HCT116 (cell line): ENCODE measurements around the gene SMC1B. TPM values are rescaled to one million over a fixed set of nuclear protein-coding genes. Genes with fewer than 3 reads are reported as not detected.

Source experiments
- ATAC-seq: fragments of 200-7000 bp; cut with Tn5 transposase; 2 replicates; pipeline ENCODE4 v1.9.1; 2020; ENCODE audit warnings: mild to moderate bottlenecking, moderate library complexity
- BruUV-seq: library from RNA; stranded (reverse); fragments of 400-500 nt; replicated peaks from 2 replicates; lab custom pipeline; 2021; lab: Mats Ljungman, UMichigan
- CTCF ChIA-PET: fragments of 300-600 bp; sonication (Branson Sonifier 250); formaldehyde crosslinking; loops from one replicate; lab custom pipeline; 2021; ENCODE audit warnings: antibody characterized with exemption; lab: Charles Lee
- POLR2A ChIA-PET: fragments of 300-600, 350-600 bp; sonication (Branson Sonifier 250); formaldehyde crosslinking; loops from one replicate; lab custom pipeline; 2021; ENCODE audit warnings: antibody characterized with exemption; lab: Charles Lee
- RAD21 ChIA-PET, 2 experiments: fragments of 300-600 bp; sonication (Branson Sonifier 250); formaldehyde crosslinking; loops; one replicate each; lab custom pipeline; 2023; ENCODE audit warnings: low total read pairs in 2 of 2; ENCODE audit not compliant: uncharacterized antibody in 2 of 2, unreplicated experiment in 2 of 2, low non-redundant PET in 1 of 2; lab: Charles Lee
- DNase-seq: peaks from one replicate; pipeline ENCODE4 v3.0.0-alpha.2; 2010; ENCODE audit warnings: low read depth, low spot score
- H2AFZ ChIP-seq: fragments of 200-600 bp; shearing (Covaris generic), sonication (generic); 2 replicates; pipeline ENCODE4 v1.6.1; 2017; ENCODE audit warnings: low read depth, mixed run types, mixed read lengths, antibody characterized with exemption, low read length; ENCODE audit not compliant: poor library complexity, severe bottlenecking
- H3K27ac ChIP-seq: 2 replicates; pipeline ENCODE4 v1.5.1; 2012; ENCODE audit warnings: low read depth, low read length
- H3K27me3 ChIP-seq: fragments of 200-600 bp; sonication (generic); 2 replicates; pipeline ENCODE4 v1.6.1; 2016; ENCODE audit warnings: mixed run types, low read length, mixed read lengths; ENCODE audit not compliant: insufficient read depth
- H3K36me3 ChIP-seq, 2 experiments: fragments of 200-500 bp in 1 of 2; fragments of 200-600 bp in 1 of 2; sonication (Bioruptor generic) in 1 of 2; sonication (generic) in 1 of 2; 2 replicates each; pipeline versions ENCODE4 v1.5.1 to v1.6.1; 2014 to 2016; ENCODE audit warnings: low read length in 2 of 2, inconsistent platforms in 1 of 2, mixed read lengths in 1 of 2, mixed run types in 1 of 2; ENCODE audit not compliant: insufficient read depth in 2 of 2, control insufficient read depth in 1 of 2
- H3K4me1 ChIP-seq, 2 experiments: fragments of 200-600 bp in 1 of 2; sonication (generic) in 1 of 2; 2 replicates each; pipeline versions ENCODE4 v1.5.1 to v1.6.1; 2012 to 2017; ENCODE audit warnings: low read length in 2 of 2, inconsistent platforms in 1 of 2, mild to moderate bottlenecking in 1 of 2, mixed read lengths in 1 of 2, mixed run types in 1 of 2, moderate library complexity in 1 of 2; ENCODE audit not compliant: insufficient read depth in 2 of 2, control insufficient read depth in 1 of 2
- H3K4me2 ChIP-seq: fragments of 200-600 bp; sonication (generic); 2 replicates; pipeline ENCODE4 v1.6.1; 2017; ENCODE audit warnings: mixed run types, low read length, mixed read lengths
- H3K4me3 ChIP-seq, 2 experiments: fragments of 200-600 bp in 1 of 2; sonication (generic) in 1 of 2; replicated peaks in 1 of 2; 2 replicates each; pipeline ENCODE4 v1.5.1; 2011 to 2016; ENCODE audit warnings: low read length in 2 of 2, control low read depth in 1 of 2, low read depth in 1 of 2, mild to moderate bottlenecking in 1 of 2, mixed read lengths in 1 of 2, mixed run types in 1 of 2
- H3K79me2 ChIP-seq: fragments of 200-600 bp; sonication (generic); 2 replicates; pipeline ENCODE4 v1.6.1; 2017; ENCODE audit warnings: mild to moderate bottlenecking, mixed run types, low read length, moderate library complexity, mixed read lengths; ENCODE audit not compliant: insufficient read depth
- H3K9ac ChIP-seq: fragments of 200-600 bp; sonication (generic); 2 replicates; pipeline ENCODE4 v1.6.1; 2016; ENCODE audit warnings: low read length, mixed read lengths
- H3K9me2 ChIP-seq: fragments of 200-600 bp; sonication (generic), shearing (Covaris generic); 2 replicates; pipeline ENCODE4 v1.6.1; 2017; ENCODE audit warnings: mixed run types, mild to moderate bottlenecking, moderate library complexity; ENCODE audit not compliant: insufficient read depth
- H3K9me3 ChIP-seq, 2 experiments: fragments of 200-500 bp in 1 of 2; fragments of 200-600 bp in 1 of 2; sonication (Bioruptor generic) in 1 of 2; sonication (generic) in 1 of 2; 2 replicates each; pipeline ENCODE4 v1.6.1; 2014 to 2017; ENCODE audit warnings: low read length in 2 of 2, mixed read lengths in 2 of 2, inconsistent platforms in 1 of 2, low read depth in 1 of 2, mild to moderate bottlenecking in 1 of 2, mixed run types in 1 of 2, moderate library complexity in 1 of 2; ENCODE audit not compliant: control insufficient read depth in 1 of 2, insufficient read depth in 1 of 2
- H4K20me1 ChIP-seq: fragments of 200-600 bp; sonication (generic), shearing (Covaris generic); 2 replicates; pipeline ENCODE4 v1.6.1; 2017; ENCODE audit warnings: mixed run types, mild to moderate bottlenecking, moderate library complexity; ENCODE audit not compliant: insufficient read depth
- RAD21 ChIP-seq: IDR thresholded peaks from 2 replicates; pipeline ENCODE4 v1.6.1; 2012; ENCODE audit warnings: low read depth, mild to moderate bottlenecking
- REST ChIP-seq: IDR thresholded peaks from 2 replicates; pipeline ENCODE4 v1.6.1; 2012; ENCODE audit warnings: low read depth
- SP1 ChIP-seq: IDR thresholded peaks from 2 replicates; pipeline ENCODE4 v1.6.1; 2012; ENCODE audit warnings: low read depth
- YY1 ChIP-seq: IDR thresholded peaks from 2 replicates; pipeline ENCODE4 v1.6.1; 2011; ENCODE audit warnings: low read length, low read depth, moderate library complexity, mild to moderate bottlenecking; ENCODE audit not compliant: insufficient replicate concordance; ENCODE audit errors: extremely low read depth
- intact Hi-C: fragments of 100-400 bp; cut with micrococcal nuclease; formaldehyde crosslinking; loops from 2 replicates; pipeline ENCODE4 v1.10.0; 2022
- total RNA-seq: library from RNA; stranded (reverse); gene quantifications from one replicate; pipeline ENCODE4 v1.2.1, GENCODE V29; 2021; ENCODE audit not compliant: unreplicated experiment
- TF ChIP-seq, protein P1 (sequence below): IDR thresholded peaks from 2 replicates; pipeline ENCODE4 v1.6.1; 2012

The SMC1B gene
- total RNA-seq, 1 experiment from 2014 or later: not detected

- no peaks in the 10 kb centered on the region for H3K27me3 ChIP-seq
- H3K79me2 ChIP-seq: no peaks in the 10 kb centered on the region
- no peak overlapping the region for H3K4me2 ChIP-seq
- no peak for DNase-seq
- H3K4me3 ChIP-seq: no peak overlapping the region
- H3K27ac ChIP-seq: no peak overlapping the region
- BruUV-seq: no TSS peak
- H3K9me3 ChIP-seq: no peaks in the 10 kb centered on the region
- no peaks in the 10 kb centered on the region for H3K9me2 ChIP-seq
- TF ChIP-seq RAD21 (no peak), YY1 (no peak), REST (no peak)
- TF ChIP-seq, protein P1, sequence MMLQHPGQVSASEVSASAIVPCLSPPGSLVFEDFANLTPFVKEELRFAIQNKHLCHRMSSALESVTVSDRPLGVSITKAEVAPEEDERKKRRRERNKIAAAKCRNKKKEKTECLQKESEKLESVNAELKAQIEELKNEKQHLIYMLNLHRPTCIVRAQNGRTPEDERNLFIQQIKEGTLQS: no peak
- H3K4me1 ChIP-seq: no peaks in the 10 kb centered on the region
- CTCF ChIA-PET: no interaction called here
- no peak overlapping the region for H2AFZ ChIP-seq
- intact Hi-C loops: no loop called here
- no peak overlapping the region for H3K9ac ChIP-seq
- RAD21 ChIA-PET: no interaction called here
- POLR2A ChIA-PET: no interaction called here
- H4K20me1 ChIP-seq: no peaks in the 10 kb centered on the region
- H3K36me3 ChIP-seq: peaks cover 34 to 36% of the 10 kb centered on the region in 2 experiments; a peak in 3 of 4 replicates
- no peak for ATAC-seq
Observed at GRCh38 chr22:45337536-45337935, 75.9 kb downstream of the SMC1B start.

DNA sequence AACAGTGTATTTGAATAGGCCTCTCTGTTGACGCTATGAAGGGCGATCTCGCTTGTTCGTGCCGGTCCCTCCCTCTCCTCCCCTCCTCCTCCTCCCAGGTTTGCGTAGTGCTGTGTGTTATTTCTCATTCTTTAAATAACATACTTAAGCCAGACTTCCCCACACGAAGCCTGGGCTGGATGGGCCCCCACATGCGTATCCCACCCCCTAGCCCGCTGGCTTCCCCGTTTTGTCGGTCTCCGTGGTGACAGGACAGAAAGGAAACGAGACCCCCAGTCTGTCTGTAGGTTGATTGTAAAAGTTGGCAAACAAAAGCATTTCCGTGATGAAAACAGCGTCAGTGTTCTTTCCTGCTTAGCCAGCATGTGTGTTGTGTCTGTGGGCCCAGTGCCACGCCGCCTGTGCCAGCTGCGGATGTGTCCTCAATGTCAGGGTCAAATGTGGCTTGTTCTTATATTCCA, 76.4 kb downstream of the SMC1B start:
- no peaks in the 10 kb centered on the region for H3K9me2 ChIP-seq
- no peak overlapping the region for H3K9ac ChIP-seq
- no peak overlapping the region for H3K4me2 ChIP-seq
- H3K4me3 ChIP-seq: no peak overlapping the region
- H3K9me3 ChIP-seq: no peaks in the 10 kb centered on the region
- H3K4me1 ChIP-seq: no peaks in the 10 kb centered on the region
- ATAC-seq (no peak), DNase-seq (no peak)
- CTCF ChIA-PET: no interaction called here
- H4K20me1 ChIP-seq: no peaks in the 10 kb centered on the region
- no peak overlapping the region for H3K27ac ChIP-seq
- POLR2A ChIA-PET: no interaction called here
- TF ChIP-seq SP1: no peak
- peaks cover 36% of the 10 kb centered on the region in 2 experiments; a peak in 3 of 4 replicates for H3K36me3 ChIP-seq
- no peak overlapping the region for H2AFZ ChIP-seq
- no peaks in the 10 kb centered on the region for H3K79me2 ChIP-seq
- intact Hi-C loops: no loop called here
- no peaks in the 10 kb centered on the region for H3K27me3 ChIP-seq
- RAD21 ChIA-PET: no interaction called here
- no TSS peak for BruUV-seq
